ENCODE results near the gene AGBL4.

DNA sequence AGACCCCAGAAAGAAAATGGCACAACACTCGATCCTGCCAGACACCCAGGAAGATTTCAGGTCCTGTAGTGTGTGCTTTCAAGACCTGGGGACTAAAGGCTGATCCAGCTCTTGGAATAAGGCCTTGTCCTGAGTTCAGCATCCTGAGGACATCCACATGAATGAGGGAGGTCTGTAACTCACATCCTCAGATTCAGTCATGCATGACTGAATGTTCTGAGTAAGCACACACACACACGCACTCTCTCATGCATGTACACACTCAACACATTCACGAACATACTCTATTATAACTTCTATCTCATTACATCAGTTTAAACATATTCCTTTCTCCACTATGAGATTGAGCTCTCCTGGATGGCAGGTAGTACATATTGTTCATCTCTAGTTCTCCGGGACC lies 973.7 kb downstream of the AGBL4 start:
- TF ChIP-seq, protein P1, sequence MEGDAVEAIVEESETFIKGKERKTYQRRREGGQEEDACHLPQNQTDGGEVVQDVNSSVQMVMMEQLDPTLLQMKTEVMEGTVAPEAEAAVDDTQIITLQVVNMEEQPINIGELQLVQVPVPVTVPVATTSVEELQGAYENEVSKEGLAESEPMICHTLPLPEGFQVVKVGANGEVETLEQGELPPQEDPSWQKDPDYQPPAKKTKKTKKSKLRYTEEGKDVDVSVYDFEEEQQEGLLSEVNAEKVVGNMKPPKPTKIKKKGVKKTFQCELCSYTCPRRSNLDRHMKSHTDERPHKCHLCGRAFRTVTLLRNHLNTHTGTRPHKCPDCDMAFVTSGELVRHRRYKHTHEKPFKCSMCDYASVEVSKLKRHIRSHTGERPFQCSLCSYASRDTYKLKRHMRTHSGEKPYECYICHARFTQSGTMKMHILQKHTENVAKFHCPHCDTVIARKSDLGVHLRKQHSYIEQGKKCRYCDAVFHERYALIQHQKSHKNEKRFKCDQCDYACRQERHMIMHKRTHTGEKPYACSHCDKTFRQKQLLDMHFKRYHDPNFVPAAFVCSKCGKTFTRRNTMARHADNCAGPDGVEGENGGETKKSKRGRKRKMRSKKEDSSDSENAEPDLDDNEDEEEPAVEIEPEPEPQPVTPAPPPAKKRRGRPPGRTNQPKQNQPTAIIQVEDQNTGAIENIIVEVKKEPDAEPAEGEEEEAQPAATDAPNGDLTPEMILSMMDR (IDR thresholded peaks at IDR 0.05 in 2 of 3, conservative IDR thresholded peaks at IDR 0.05 in 1 of 3; ENCODE audit: insufficient read depth in 2 of 3, low read depth in 1 of 3, low read length in 3 of 3): no peak
- TF ChIP-seq, protein P2, sequence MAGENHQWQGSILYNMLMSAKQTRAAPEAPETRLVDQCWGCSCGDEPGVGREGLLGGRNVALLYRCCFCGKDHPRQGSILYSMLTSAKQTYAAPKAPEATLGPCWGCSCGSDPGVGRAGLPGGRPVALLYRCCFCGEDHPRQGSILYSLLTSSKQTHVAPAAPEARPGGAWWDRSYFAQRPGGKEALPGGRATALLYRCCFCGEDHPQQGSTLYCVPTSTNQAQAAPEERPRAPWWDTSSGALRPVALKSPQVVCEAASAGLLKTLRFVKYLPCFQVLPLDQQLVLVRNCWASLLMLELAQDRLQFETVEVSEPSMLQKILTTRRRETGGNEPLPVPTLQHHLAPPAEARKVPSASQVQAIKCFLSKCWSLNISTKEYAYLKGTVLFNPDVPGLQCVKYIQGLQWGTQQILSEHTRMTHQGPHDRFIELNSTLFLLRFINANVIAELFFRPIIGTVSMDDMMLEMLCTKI (IDR thresholded peaks at IDR 0.05; ENCODE audit: partially characterized antibody): no peak
- TF ChIP-seq, protein P3, sequence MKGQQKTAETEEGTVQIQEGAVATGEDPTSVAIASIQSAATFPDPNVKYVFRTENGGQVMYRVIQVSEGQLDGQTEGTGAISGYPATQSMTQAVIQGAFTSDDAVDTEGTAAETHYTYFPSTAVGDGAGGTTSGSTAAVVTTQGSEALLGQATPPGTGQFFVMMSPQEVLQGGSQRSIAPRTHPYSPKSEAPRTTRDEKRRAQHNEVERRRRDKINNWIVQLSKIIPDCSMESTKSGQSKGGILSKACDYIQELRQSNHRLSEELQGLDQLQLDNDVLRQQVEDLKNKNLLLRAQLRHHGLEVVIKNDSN (CRISPR knock-in tag; IDR thresholded peaks at IDR 0.05): no peak
- TF ChIP-seq NFIC (IDR thresholded peaks at IDR 0.05) (no peak), CCAR2 (IDR thresholded peaks at IDR 0.05; ENCODE audit: low read depth, low read length) (no peak), ZNF12 (CRISPR knock-in tag; IDR thresholded peaks at IDR 0.05) (no peak)
- TF ChIP-seq, protein P4, sequence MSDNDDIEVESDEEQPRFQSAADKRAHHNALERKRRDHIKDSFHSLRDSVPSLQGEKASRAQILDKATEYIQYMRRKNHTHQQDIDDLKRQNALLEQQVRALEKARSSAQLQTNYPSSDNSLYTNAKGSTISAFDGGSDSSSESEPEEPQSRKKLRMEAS (CRISPR knock-in tag; IDR thresholded peaks at IDR 0.05): no peak
- TF ChIP-seq, protein P5, sequence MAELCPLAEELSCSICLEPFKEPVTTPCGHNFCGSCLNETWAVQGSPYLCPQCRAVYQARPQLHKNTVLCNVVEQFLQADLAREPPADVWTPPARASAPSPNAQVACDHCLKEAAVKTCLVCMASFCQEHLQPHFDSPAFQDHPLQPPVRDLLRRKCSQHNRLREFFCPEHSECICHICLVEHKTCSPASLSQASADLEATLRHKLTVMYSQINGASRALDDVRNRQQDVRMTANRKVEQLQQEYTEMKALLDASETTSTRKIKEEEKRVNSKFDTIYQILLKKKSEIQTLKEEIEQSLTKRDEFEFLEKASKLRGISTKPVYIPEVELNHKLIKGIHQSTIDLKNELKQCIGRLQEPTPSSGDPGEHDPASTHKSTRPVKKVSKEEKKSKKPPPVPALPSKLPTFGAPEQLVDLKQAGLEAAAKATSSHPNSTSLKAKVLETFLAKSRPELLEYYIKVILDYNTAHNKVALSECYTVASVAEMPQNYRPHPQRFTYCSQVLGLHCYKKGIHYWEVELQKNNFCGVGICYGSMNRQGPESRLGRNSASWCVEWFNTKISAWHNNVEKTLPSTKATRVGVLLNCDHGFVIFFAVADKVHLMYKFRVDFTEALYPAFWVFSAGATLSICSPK (IDR thresholded peaks at IDR 0.05; ENCODE audit: borderline replicate concordance): no peak
